Dermis microvascular lymphatic vessel endothelial cell (primary cell): ENCODE measurements around the gene GRK6. TPM values are rescaled to one million over a fixed set of nuclear protein-coding genes. Genes with fewer than 3 reads are reported as not detected.

ENCODE experiments used
- DNase-seq, 2 donors: peaks; one replicate each; pipeline versions ENCODE4 v3.0.0 to v3.0.0-alpha.2; 2010; ENCODE audit warnings: low read depth in 2 of 2
- total RNA-seq: library from RNA; depleted of rRNA; stranded (reverse); fragments of >200 nt; gene quantifications from 2 replicates; pipeline ENCODE4 v1.2.1, GENCODE V29; 2014

GRK6 gene
- 15.4 and 18.0 TPM in 2 replicates for total RNA-seq

- DNase-seq: no peak
Measured at GRCh38 chr5:177426566-177427210, at the start of gene GRK6. Gene GRK6, plus strand, starts transcription at chr5:177426676. Its CDS starts 170 bp downstream, at chr5:177426846.

GRCh38 chr5:177377851-177378776 lies 48.4 kb upstream of the GRK6 start:
- no peak for DNase-seq

GRCh38 chr5:177378884-177379883 lies 47.3 kb upstream of the GRK6 start:
- peak in 1 of 2 donors; percentile 32 for DNase-seq

- no peak for DNase-seq
Measured at GRCh38 chr5:177380805-177381126, 45.7 kb upstream of the GRK6 start.

GRCh38 chr5:177382423-177383029 lies 44.0 kb upstream of the GRK6 start:
- peak in 1 of 2 donors; percentile 44 for DNase-seq

- DNase-seq: no peak
Measured at GRCh38 chr5:177383181-177383580, 43.3 kb upstream of the GRK6 start.

GRCh38 chr5:177384134-177384533 lies 42.3 kb upstream of the GRK6 start, which contains the start of gene SLC34A1:
Gene SLC34A1, plus strand, starts transcription at chr5:177384434. Its CDS starts 1,308 bp downstream, at chr5:177385742.
- no peak for DNase-seq

- no peak for DNase-seq
Measured at GRCh38 chr5:177385720-177386119, 40.8 kb upstream of the GRK6 start.

GRCh38 chr5:177386542-177386941 lies 39.9 kb upstream of the GRK6 start:
- DNase-seq: no peak

- no peak for DNase-seq
Measured at GRCh38 chr5:177387405-177387804, 39.1 kb upstream of the GRK6 start.

- no peak for DNase-seq
Measured at GRCh38 chr5:177388521-177389052, 37.9 kb upstream of the GRK6 start.

- peak in 1 of 2 donors; percentile 21 for DNase-seq
Measured at GRCh38 chr5:177389241-177390169, 37.0 kb upstream of the GRK6 start.

- peak; percentile 55 to 80 for DNase-seq
Measured at GRCh38 chr5:177390363-177391300, 35.8 kb upstream of the GRK6 start.

- no peak for DNase-seq
Measured at GRCh38 chr5:177392765-177393164, 33.7 kb upstream of the GRK6 start.

GRCh38 chr5:177393206-177393765 lies 33.2 kb upstream of the GRK6 start:
- no peak for DNase-seq

GRCh38 chr5:177393990-177394389 lies 32.5 kb upstream of the GRK6 start:
- DNase-seq: no peak

- DNase-seq: no peak
Measured at GRCh38 chr5:177396078-177396477, 30.4 kb upstream of the GRK6 start.

- no peak for DNase-seq
Measured at GRCh38 chr5:177396807-177397206, 29.7 kb upstream of the GRK6 start.
